WERI-Rb-1 (cell line): ENCODE data around the gene CDC20.

ENCODE experiments used
- DNase-seq: peaks from one replicate; pipeline ENCODE4 v3.0.0-alpha.2; 2020
- H3K27ac ChIP-seq: fragments of 250-450 bp; sonication (Bioruptor Pico); 2 replicates; pipeline ENCODE4 v1.5.1; 2020; ENCODE audit warnings: mild to moderate bottlenecking, moderate library complexity
- H3K27me3 ChIP-seq: fragments of 250-450 bp; sonication (Bioruptor Pico); 2 replicates; pipeline ENCODE4 v1.5.1; 2021; ENCODE audit warnings: mild to moderate bottlenecking, low read depth, moderate library complexity; ENCODE audit not compliant: insufficient read depth, severe bottlenecking
- H3K36me3 ChIP-seq: fragments of 250-450 bp; sonication (Bioruptor Pico); 2 replicates; pipeline ENCODE4 v1.5.1; 2020; ENCODE audit warnings: mild to moderate bottlenecking, moderate library complexity
- H3K4me3 ChIP-seq: 2 replicates; pipeline ENCODE4 v1.5.1; 2011; ENCODE audit warnings: low read depth, mild to moderate bottlenecking, control low read depth, low read length
- H3K9me3 ChIP-seq: fragments of 250-450 bp; sonication (Bioruptor Pico); 2 replicates; pipeline ENCODE4 v1.5.1; 2021; ENCODE audit warnings: mild to moderate bottlenecking, moderate library complexity; ENCODE audit not compliant: severe bottlenecking
- TF ChIP-seq, protein P1 (sequence below): IDR thresholded peaks from 2 replicates; pipeline ENCODE4 v1.5.1; 2011; ENCODE audit warnings: low read depth, mild to moderate bottlenecking, control low read depth, inconsistent platforms, low read length

Gene CDC20

DNA sequence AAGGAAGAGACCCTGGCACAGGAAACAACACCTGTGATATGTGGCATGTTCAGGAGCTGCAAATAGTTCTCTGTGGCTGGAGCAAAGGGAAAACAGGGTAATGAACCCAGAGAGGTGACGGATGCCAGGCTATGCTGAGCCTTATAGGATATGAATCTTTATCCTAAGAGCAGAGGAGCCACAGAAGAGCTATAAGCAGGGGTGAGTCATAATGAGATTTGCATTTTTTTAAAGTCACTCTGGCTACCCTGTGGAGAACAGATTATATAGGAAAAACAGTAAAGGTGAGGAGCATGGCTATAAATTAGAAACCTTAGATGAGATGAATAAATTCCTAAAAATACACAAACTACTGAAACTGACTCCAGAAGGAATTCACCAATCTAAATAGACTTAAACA is 34.0 kb upstream of the CDC20 start:
- Histone ChIP-seq H3K27ac (no peak overlapping the region), H3K36me3 (no peaks in the 10 kb centered on the region), H3K27me3 (no peaks in the 10 kb centered on the region), H3K4me3 (no peak overlapping the region), H3K9me3 (peaks cover 14% of the 10 kb centered on the region)
- DNase-seq, result no peak
- TF ChIP-seq, protein P1, sequence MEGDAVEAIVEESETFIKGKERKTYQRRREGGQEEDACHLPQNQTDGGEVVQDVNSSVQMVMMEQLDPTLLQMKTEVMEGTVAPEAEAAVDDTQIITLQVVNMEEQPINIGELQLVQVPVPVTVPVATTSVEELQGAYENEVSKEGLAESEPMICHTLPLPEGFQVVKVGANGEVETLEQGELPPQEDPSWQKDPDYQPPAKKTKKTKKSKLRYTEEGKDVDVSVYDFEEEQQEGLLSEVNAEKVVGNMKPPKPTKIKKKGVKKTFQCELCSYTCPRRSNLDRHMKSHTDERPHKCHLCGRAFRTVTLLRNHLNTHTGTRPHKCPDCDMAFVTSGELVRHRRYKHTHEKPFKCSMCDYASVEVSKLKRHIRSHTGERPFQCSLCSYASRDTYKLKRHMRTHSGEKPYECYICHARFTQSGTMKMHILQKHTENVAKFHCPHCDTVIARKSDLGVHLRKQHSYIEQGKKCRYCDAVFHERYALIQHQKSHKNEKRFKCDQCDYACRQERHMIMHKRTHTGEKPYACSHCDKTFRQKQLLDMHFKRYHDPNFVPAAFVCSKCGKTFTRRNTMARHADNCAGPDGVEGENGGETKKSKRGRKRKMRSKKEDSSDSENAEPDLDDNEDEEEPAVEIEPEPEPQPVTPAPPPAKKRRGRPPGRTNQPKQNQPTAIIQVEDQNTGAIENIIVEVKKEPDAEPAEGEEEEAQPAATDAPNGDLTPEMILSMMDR, result no peak

DNA sequence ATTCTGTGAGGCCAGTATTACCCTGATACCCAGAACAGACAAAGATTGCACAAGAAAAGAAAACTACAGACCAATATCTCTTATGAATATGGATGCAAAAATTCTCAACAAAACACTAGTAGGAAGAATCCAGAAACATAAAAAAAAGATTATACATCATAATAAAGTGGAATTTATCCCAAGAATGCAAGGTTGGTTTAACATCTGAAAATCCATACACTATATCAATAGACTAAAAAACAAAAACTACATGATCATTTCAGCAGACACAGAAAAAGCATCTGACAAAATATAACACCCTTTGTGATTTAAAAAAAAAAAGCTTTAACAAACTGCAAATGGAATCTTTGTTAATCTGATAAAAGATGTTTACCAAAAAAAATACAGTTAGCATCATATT is 33.4 kb upstream of the CDC20 start:
- no peaks in the 10 kb centered on the region for H3K36me3 ChIP-seq
- peaks cover 14% of the 10 kb centered on the region for H3K9me3 ChIP-seq
- no peaks in the 10 kb centered on the region for H3K27me3 ChIP-seq
- no peak overlapping the region for H3K4me3 ChIP-seq
- TF ChIP-seq, protein P1, result no peak
- DNase-seq, result no peak
- no peak overlapping the region for H3K27ac ChIP-seq

DNA sequence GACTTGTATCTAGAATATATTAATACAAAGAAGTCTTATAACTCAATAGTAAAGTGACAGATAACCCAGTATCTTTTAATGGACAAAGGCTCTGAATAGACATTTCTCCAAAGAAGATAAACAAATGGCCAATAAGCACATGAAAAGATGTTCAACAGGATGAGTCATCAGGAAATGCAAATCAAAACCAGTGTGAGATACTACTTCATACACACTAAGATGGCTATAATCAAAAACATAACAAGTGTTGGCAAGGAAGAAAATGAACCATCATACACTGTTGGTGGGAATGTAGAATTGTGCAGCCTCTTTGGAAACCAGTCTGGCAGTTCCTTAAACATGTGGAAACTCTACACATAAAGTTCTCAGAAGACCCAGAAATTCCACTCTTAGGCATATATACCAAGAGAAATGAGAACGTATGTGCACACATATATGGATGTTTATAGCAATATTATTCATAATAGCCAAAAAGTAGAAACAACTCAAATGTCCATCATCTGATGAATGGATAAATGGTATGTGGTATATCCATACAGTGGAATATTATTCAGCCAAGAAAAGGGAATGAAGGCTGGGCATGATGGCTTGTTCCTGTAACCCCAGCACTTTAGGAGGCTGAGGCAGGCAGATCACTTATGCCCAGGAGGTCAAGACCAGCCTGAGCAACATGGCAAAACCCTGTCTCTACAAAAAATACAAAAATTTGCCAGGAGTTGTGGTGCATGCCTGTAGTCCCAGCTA is 31.1 kb upstream of the CDC20 start:
- Histone ChIP-seq H3K27me3 (no peaks in the 10 kb centered on the region), H3K9me3 (peaks cover 14% of the 10 kb centered on the region), H3K27ac (no peak overlapping the region), H3K36me3 (no peaks in the 10 kb centered on the region), H3K4me3 (no peak overlapping the region)
- TF ChIP-seq, protein P1, result no peak
- no peak for DNase-seq

DNA sequence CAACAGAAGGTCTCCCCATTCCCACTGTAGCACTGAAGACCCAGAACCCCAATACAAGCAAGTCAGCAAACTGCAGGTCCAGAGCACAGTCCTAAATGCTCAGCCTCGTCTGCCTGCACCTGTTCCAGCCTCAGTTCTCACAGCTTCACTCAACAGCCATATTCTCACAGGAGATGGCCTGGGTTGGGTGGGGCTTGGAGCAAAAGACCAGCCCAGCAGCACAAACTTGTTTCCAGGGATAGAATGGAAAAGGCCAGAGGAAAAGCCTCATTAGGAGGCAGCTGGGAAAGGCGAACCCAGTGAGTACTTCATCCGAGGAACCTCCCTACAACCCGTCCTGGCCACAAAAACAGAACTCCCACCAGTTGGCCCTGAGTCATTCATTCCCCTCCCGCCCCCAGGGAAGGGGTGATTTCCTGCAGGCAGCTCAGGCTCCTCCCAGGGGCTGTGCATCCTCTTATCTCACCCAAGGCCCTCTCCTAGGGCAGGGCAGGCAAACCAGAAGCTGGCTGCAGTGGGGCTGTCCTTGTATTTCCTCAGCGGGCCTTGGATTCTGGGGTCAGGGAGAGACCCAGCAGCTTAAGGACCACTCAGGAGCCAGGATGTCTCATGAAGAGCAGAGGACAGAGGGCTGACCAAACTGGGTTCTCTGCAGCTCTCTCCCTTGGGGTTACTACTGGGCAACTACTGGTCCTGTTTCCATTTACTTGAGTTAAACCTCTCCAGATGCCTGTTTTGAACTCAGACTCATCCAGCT is 28.6 kb upstream of the CDC20 start:
- H3K4me3 ChIP-seq, result no peak overlapping the region
- H3K27me3 ChIP-seq, result no peaks in the 10 kb centered on the region
- no peak overlapping the region for H3K27ac ChIP-seq
- no peak for DNase-seq
- H3K9me3 ChIP-seq, result peaks cover 14% of the 10 kb centered on the region
- TF ChIP-seq, protein P1, result no peak
- no peaks in the 10 kb centered on the region for H3K36me3 ChIP-seq

DNA sequence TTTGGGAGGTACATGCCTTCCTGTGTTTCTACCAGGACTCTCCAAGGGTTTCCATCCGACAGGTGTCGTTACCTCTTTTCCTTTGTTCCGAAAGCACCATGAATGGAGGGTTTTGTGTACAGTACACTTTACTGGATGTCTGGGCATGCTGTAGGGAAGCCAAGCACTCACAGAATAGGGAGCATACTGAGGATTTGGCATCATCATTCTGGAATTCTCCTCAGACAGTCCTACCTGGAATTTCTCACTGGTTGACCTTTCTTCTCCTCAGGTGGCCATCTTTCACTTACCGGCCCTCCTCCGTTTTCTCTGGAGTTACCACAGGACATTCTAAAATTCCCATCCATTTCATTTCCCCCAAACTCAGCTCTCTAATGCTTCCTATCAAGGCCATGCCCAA is 27.1 kb upstream of the CDC20 start:
- H3K9me3 ChIP-seq, result peaks cover 11% of the 10 kb centered on the region
- no peak overlapping the region for H3K4me3 ChIP-seq
- no peak for DNase-seq
- no peak overlapping the region for H3K27ac ChIP-seq
- TF ChIP-seq, protein P1, result no peak
- H3K36me3 ChIP-seq, result no peaks in the 10 kb centered on the region
- H3K27me3 ChIP-seq, result no peaks in the 10 kb centered on the region
